Activated CD8-positive, alpha-beta memory T cell treated with anti-CD3 and anti-CD28 coated beads, Interleukin-2, amount 10 ng/mL, durations not matched to agents 7 days and 5 days (primary cell): Measurements from ENCODE around the gene RALY. TPM values are rescaled to one million over a fixed set of nuclear protein-coding genes. Genes with fewer than 3 reads are reported as not detected.

Source experiments
- ATAC-seq: fragments of 150-1000 bp; cut with Tn5 transposase; one replicate; pipeline ENCODE4 v1.10.0; 2021; ENCODE audit warnings: moderate library complexity
- CTCF ChIA-PET: fragments of 350-600 bp; sonication (Branson Sonifier 250); formaldehyde crosslinking; loops from one replicate; lab custom pipeline; 2021; ENCODE audit warnings: antibody characterized with exemption; lab: Charles Lee
- DNase-seq: peaks from one replicate; pipeline ENCODE4 v3.0.0-alpha.2; 2020
- H3K27ac Mint-ChIP-seq: one replicate; pipeline ENCODE4 v1.8.0; 2021; ENCODE audit warnings: mild to moderate bottlenecking, mixed read lengths
- H3K27me3 Mint-ChIP-seq: one replicate; pipeline ENCODE4 v1.8.0; 2021; ENCODE audit warnings: mixed read lengths
- H3K36me3 Mint-ChIP-seq: one replicate; pipeline ENCODE4 v1.8.0; 2021; ENCODE audit warnings: mild to moderate bottlenecking, mixed read lengths
- H3K4me1 Mint-ChIP-seq: one replicate; pipeline ENCODE4 v1.8.0; 2021; ENCODE audit warnings: mixed read lengths
- H3K4me3 Mint-ChIP-seq: one replicate; pipeline ENCODE4 v1.8.0; 2021; ENCODE audit warnings: mild to moderate bottlenecking, moderate library complexity, mixed read lengths
- H3K9me3 Mint-ChIP-seq: one replicate; pipeline ENCODE4 v1.8.0; 2022; ENCODE audit warnings: low read depth, mixed read lengths
- total RNA-seq, 2 experiments: library from RNA; stranded (reverse); gene quantifications; one replicate each; pipeline ENCODE4 v1.2.3, GENCODE V29; 2021

RALY gene
- total RNA-seq, 2 experiments from 2014 or later = 177 to 221 TPM

GRCh38 chr20:34100576-34100975 lies 106.9 kb downstream of the RALY start:
- Mint-ChIP-seq H3K4me1 (peaks cover 38% of the 10 kb centered on the region), H3K4me3 (no peak overlapping the region), H3K27ac (peak overlapping the region; percentile 17), H3K9me3 (no peaks in the 10 kb centered on the region), H3K36me3 (peaks cover 82% of the 10 kb centered on the region), H3K27me3 (no peaks in the 10 kb centered on the region)
- CTCF ChIA-PET = interaction anchor here (0.6 to 1.1 kb wide), 2 partner anchors 8 to 10 kb away, joined by 3 read pairs; no protein-coding TSS in a partner anchor
- no peak for DNase-seq
- ATAC-seq = no peak

DNA sequence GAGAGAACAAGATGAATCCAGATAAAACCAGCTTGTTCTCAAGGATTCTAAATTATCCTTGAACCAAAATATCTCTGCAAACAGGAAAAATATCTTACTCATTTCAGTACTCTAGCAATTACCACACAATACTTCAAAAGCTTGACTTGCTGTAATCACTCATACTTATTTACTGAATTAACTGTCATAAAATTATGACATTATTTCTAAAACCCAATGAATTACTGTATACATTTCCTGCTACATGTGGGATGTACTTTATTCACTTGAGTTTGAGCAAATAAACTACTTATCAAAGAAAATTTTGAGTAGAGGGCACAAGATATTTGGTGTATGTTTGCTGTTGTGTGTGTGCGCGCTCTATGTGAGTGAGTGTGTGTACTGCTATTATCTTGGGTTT lies 108.6 kb downstream of the RALY start:
- Mint-ChIP-seq H3K4me1 (peaks cover 54% of the 10 kb centered on the region), H3K27me3 (no peaks in the 10 kb centered on the region), H3K4me3 (no peak overlapping the region), H3K27ac (no peak overlapping the region), H3K36me3 (peaks cover 74% of the 10 kb centered on the region), H3K9me3 (no peaks in the 10 kb centered on the region)
- CTCF ChIA-PET = interaction anchor here (0.8 to 1.8 kb wide), 3 partner anchors 10 to 187 kb away, joined by 3 read pairs; partner anchors contain the start of gene EIF2S2
- ATAC-seq = no peak
- no peak for DNase-seq

DNA sequence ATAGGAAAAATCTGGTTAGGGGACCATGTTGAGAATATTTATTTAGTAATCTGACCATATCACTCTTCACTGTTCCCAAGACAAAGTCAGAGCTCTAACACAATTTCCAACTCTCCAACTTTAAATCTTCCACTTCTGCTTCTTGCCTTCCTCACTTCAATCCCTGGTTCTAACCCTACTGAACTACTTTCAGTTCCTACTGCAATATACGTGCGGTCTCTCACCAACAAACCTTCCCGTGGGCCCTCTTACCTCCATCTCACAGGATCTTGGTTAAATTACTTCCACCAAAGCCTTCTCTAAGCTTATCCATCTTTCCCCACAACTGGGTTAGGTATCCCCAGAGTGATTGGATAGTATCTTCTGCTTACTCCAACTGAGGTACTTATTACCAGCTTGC lies 110.3 kb downstream of the RALY start:
- no peak for ATAC-seq
- H3K4me1 Mint-ChIP-seq = peaks cover 67% of the 10 kb centered on the region

GRCh38 chr20:34105978-34106675 lies 112.4 kb downstream of the RALY start:
- Mint-ChIP-seq H3K9me3 (no peaks in the 10 kb centered on the region), H3K36me3 (peaks cover 78% of the 10 kb centered on the region), H3K27me3 (no peaks in the 10 kb centered on the region), H3K27ac (no peak overlapping the region), H3K4me1 (peaks cover 83% of the 10 kb centered on the region), H3K4me3 (no peak overlapping the region)
- no peak for DNase-seq
- CTCF ChIA-PET = interaction anchor here (0.7 kb wide), 1 partner anchor 37 kb away, joined by 3 read pairs; no protein-coding TSS in a partner anchor
- no peak for ATAC-seq

More for the DNA sequence above, 110.3 kb downstream of the RALY start:
- no peaks in the 10 kb centered on the region for H3K9me3 Mint-ChIP-seq
- H3K27ac Mint-ChIP-seq = peak overlapping the region; percentile 54
- no peak for DNase-seq
- CTCF ChIA-PET = interaction anchor here (0.9 to 1.8 kb wide), 2 partner anchors 8 to 311 kb away, joined by 3 to 4 read pairs; partner anchors contain the start of gene EIF2S2
- no peaks in the 10 kb centered on the region for H3K27me3 Mint-ChIP-seq
- H3K4me3 Mint-ChIP-seq = no peak overlapping the region
- peaks cover 74% of the 10 kb centered on the region for H3K36me3 Mint-ChIP-seq

DNA sequence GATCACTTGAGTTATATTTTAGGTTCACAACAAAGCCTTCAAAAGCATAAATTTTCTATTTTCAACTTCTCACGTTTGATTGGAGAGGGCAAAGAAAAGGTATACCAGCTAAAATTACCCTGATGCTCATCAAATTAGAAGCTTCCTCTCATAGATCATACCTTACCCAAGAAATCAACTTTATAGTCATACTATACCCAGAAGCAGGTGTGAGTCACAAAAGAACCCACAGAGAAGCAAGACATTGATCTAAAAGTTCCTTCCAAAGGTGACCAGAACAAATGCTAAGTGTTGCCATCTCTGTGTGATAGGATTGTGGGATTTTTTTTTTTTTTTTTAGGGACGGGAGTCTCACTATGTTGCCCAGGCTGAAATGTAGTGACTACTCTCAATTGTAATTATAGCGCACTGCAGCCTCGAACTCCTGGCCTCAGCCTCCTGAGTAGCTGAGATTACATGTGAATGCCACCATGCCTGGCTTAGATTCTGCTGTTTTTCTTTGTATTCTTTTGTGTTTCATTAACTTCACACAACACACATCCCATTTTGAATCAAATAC lies 115.0 kb downstream of the RALY start:
- H3K9me3 Mint-ChIP-seq = no peaks in the 10 kb centered on the region
- H3K4me1 Mint-ChIP-seq = peaks cover 71% of the 10 kb centered on the region
- peak overlapping the region; percentile 46 for H3K4me3 Mint-ChIP-seq
- CTCF ChIA-PET = interaction anchor here (0.7 to 2.3 kb wide), 8 partner anchors 8 to 317 kb away, joined by 3 to 6 read pairs (median 3); partner anchors contain the start of gene RALY
- H3K36me3 Mint-ChIP-seq = peaks cover 61% of the 10 kb centered on the region
- no peak for DNase-seq
- H3K27me3 Mint-ChIP-seq = no peaks in the 10 kb centered on the region
- ATAC-seq = no peak
- H3K27ac Mint-ChIP-seq = peak overlapping the region; percentile 70

DNA sequence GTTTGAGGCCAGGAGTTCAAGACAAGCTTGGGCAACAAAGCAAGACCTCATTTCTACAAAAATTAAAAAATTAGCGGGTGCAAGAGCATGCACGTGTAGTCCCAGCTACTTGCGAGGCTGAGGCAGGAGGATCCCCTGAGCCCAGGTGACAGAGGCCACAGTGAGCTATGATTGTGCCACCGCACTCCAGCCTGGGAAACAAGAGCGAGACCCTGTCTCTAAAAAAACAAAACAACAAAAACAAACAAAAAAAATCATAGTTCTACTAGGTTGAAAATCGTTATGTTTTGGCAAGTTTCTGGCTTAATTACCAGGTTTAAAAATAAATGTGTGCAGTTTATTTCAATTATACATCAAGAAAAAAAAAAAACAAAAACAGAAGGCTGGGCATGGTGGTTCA lies 115.7 kb downstream of the RALY start:
- peaks cover 65% of the 10 kb centered on the region for H3K4me1 Mint-ChIP-seq
- H3K27ac Mint-ChIP-seq = peak overlapping the region; percentile 68
- CTCF ChIA-PET = interaction anchor here (0.7 to 1.8 kb wide), 4 partner anchors 9 to 20 kb away, joined by 3 to 6 read pairs (median 4); no protein-coding TSS in a partner anchor
- ATAC-seq (no peak), DNase-seq (no peak)
- peak overlapping the region; percentile 39 for H3K4me3 Mint-ChIP-seq
- H3K9me3 Mint-ChIP-seq = no peaks in the 10 kb centered on the region
- H3K36me3 Mint-ChIP-seq = peaks cover 53% of the 10 kb centered on the region
- H3K27me3 Mint-ChIP-seq = no peaks in the 10 kb centered on the region

DNA sequence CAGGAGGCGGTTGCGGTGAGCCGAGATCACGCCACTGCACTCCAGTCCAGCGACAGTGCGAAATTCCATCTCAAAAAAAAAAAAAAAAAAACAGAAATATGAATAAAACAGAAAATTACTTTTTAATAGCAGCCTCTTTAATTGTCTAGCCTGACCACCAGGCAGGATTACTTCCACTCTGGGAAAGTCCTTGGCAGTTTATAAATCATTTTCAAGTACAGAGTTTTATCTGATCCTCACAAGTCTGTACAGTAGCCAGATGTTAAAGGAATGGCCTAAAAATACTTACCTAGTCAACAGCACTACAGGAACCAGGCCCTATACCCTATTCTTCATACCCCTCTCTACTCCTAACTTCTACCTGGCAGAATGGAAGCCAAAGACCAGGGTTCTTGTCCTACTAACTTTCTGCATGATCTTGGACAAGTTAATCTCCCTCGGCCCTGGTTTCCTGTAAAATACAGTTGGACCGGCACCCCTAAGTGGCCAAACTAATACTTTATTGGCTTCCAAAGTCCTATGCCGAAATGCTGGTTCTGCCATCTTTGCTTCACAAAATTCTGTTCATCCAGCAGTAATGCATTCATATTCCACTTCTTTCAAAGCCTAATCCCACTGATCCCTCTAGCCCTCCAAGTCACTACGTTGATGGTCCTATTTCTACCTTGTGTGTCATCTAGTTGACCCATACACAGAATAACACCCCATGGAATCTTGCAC lies 116.5 kb downstream of the RALY start:
- H3K4me3 Mint-ChIP-seq = peak overlapping the region; percentile 95
- DNase-seq = no peak
- H3K9me3 Mint-ChIP-seq = no peaks in the 10 kb centered on the region
- H3K4me1 Mint-ChIP-seq = peaks cover 58% of the 10 kb centered on the region
- peak overlapping the region; percentile 98 for H3K27ac Mint-ChIP-seq
- H3K36me3 Mint-ChIP-seq = peaks cover 46% of the 10 kb centered on the region
- no peaks in the 10 kb centered on the region for H3K27me3 Mint-ChIP-seq
- ATAC-seq = no peak
- CTCF ChIA-PET = interaction anchor here (1.8 kb wide), 1 partner anchor 19 kb away, joined by 6 read pairs; no protein-coding TSS in a partner anchor

DNA sequence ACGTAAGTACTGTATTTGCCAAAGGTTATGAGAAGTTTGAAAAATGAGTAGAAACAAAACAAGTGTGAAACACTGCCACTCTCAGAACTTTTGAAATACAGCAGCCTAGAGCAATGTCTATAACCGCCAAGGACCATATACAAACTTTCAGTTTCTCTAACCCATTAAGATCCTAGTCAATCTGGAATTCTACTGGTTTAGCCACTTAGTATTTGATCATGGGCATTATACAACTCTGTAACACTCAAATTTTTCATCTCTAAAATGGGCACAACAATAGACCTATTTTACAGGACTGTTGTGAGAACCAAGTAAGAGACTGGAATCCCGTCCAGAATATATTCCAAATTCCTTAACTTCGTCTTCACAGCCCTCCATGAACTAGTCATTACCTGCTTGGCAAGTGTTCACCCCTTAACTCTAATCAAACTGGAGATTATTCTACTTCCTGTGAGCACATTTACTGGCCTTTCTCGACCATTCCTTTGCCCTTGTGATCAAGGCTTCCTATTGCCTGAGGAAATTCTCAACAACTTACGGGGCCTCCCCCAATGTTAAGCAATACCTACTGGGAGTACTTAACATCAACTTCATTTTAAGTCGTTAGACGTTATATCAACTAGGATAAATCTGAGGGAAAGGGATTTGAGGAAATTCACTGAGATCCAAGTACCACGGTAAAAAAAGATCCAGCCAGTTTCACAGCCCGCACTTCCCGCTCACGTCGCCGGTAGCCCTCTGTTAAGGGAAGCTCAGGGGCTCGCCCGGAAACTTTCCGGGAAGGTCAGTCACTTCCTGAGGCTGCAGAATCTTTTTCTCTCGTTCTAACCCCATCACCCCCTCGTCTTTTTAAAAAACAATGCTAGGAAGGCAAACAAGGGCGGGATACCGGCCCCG lies 117.3 kb downstream of the RALY start:
- peaks cover 40% of the 10 kb centered on the region for H3K36me3 Mint-ChIP-seq
- no peak for ATAC-seq
- H3K9me3 Mint-ChIP-seq = no peaks in the 10 kb centered on the region
- H3K4me3 Mint-ChIP-seq = peak overlapping the region; percentile 95
- CTCF ChIA-PET = interaction anchor here (1.2 to 1.8 kb wide), 2 partner anchors 33 to 118 kb away, joined by 3 to 4 read pairs; no protein-coding TSS in a partner anchor
- H3K4me1 Mint-ChIP-seq = peaks cover 50% of the 10 kb centered on the region
- no peaks in the 10 kb centered on the region for H3K27me3 Mint-ChIP-seq
- peak overlapping the region; percentile 98 for H3K27ac Mint-ChIP-seq
- DNase-seq = peak; percentile 43

- no peaks in the 10 kb centered on the region for H3K9me3 Mint-ChIP-seq
- peak within 1 kb of the TSS; percentile 95 for H3K4me3 Mint-ChIP-seq
- H3K27me3 Mint-ChIP-seq = no peaks in the 10 kb centered on the region
- peaks cover 42% of the 10 kb centered on the region for H3K4me1 Mint-ChIP-seq
- peaks cover 36% of the 10 kb centered on the region for H3K36me3 Mint-ChIP-seq
- ATAC-seq (peak; percentile 91), DNase-seq (peak; percentile 98)
- peak within 1 kb of the TSS; percentile 98 for H3K27ac Mint-ChIP-seq
- CTCF ChIA-PET = interaction anchor here (0.9 to 3.0 kb wide), 14 partner anchors 9 to 301 kb away, joined by 3 to 15 read pairs (median 4); partner anchors contain the start of gene CHMP4B
Observed at GRCh38 chr20:34111702-34112599, 118.2 kb downstream of the RALY start, which contains the start of gene EIF2S2. Gene EIF2S2 (minus strand): TSS chr20:34112243. CDS start chr20:34112110, 133 bp downstream.

- Mint-ChIP-seq H3K27ac (peak overlapping the region; percentile 98), H3K4me1 (peaks cover 35% of the 10 kb centered on the region), H3K9me3 (no peaks in the 10 kb centered on the region), H3K27me3 (no peaks in the 10 kb centered on the region), H3K36me3 (peaks cover 33% of the 10 kb centered on the region), H3K4me3 (peak overlapping the region; percentile 95)
- ATAC-seq (no peak), DNase-seq (no peak)
- CTCF ChIA-PET = interaction anchor here (0.7 to 3.0 kb wide), 15 partner anchors 9 to 320 kb away, joined by 3 to 15 read pairs (median 4); partner anchors contain the start of gene CHMP4B
Observed at GRCh38 chr20:34112600-34113101, 118.9 kb downstream of the RALY start.

GRCh38 chr20:34114809-34115208 lies 121.1 kb downstream of the RALY start:
- Mint-ChIP-seq H3K4me1 (peaks cover 15% of the 10 kb centered on the region), H3K27me3 (peaks cover 11% of the 10 kb centered on the region), H3K4me3 (no peak overlapping the region), H3K36me3 (peaks cover 16% of the 10 kb centered on the region), H3K9me3 (no peaks in the 10 kb centered on the region), H3K27ac (no peak overlapping the region)
- DNase-seq (no peak), ATAC-seq (no peak)
- CTCF ChIA-PET = interaction anchor here (2.0 to 3.0 kb wide), 2 partner anchors 15 to 45 kb away, joined by 6 to 15 read pairs; no protein-coding TSS in a partner anchor
